Measurements from ENCODE around the gene SORBS2.
"Not testable (repeated sequence)": the region's sequence is repeated elsewhere in the genome, so short reads cannot be mapped to it uniquely, and the experiment has no call there.

SORBS2 gene

DNA sequence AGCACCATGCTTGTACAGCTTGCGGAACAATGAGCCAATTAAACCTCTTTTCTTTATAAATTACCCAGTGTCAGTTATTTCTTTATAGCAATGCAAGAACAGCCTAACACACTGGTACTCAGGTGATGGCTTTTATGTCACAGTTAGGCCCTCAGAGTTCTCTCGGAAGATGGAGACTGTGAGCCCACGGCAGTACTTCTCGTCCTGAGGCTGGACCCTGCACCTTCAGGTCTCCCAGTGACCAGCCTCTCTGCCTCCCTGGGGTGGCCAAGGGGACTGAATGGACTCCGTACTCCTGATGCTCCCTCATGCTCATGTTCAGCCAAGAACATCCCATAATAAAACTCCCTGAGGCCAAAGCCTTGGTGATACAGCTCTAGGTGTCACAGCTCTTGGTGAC lies 251.7 kb downstream of the SORBS2 start:
- ChIA-PET CTCF (interaction anchor here (0.6 kb wide), 1 partner anchor 130 kb away, joined by 3 read pairs; no protein-coding TSS in a partner anchor), POLR2A (ENCODE audit: low non-redundant PET) (no interaction called here)
- TF ChIP-seq, protein P1, sequence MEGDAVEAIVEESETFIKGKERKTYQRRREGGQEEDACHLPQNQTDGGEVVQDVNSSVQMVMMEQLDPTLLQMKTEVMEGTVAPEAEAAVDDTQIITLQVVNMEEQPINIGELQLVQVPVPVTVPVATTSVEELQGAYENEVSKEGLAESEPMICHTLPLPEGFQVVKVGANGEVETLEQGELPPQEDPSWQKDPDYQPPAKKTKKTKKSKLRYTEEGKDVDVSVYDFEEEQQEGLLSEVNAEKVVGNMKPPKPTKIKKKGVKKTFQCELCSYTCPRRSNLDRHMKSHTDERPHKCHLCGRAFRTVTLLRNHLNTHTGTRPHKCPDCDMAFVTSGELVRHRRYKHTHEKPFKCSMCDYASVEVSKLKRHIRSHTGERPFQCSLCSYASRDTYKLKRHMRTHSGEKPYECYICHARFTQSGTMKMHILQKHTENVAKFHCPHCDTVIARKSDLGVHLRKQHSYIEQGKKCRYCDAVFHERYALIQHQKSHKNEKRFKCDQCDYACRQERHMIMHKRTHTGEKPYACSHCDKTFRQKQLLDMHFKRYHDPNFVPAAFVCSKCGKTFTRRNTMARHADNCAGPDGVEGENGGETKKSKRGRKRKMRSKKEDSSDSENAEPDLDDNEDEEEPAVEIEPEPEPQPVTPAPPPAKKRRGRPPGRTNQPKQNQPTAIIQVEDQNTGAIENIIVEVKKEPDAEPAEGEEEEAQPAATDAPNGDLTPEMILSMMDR (conservative IDR thresholded peaks at IDR 0.05; ENCODE audit: low read depth) = no peak
- DNase-seq (ENCODE audit: low spot score) = no peak
- peak overlapping the region; percentile 73 for H3K27ac ChIP-seq

DNA sequence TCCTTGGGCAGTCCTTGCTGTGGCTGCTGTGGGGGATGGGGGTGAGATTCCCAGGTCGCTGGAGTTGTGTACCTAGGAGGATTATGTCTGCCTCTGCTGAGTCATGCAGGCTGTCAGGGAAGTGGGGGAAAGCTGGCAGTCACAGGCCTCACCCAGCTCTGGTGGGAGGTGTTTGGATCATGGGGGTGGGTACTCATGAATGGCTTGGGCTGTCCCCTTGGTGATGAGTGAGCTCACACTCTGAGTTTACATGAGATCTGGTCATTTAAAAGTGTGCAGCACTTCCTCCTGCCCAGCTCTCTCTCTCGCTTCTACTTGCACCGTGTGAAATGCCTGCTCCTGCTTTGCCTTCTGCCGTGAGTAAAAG lies 252.1 kb downstream of the SORBS2 start:
- peak overlapping the region; percentile 73 for H3K27ac ChIP-seq
- peak; percentile 22 for DNase-seq (ENCODE audit: low spot score)
- POLR2A ChIA-PET (ENCODE audit: low non-redundant PET) = no interaction called here
- TF ChIP-seq, protein P1 (conservative IDR thresholded peaks at IDR 0.05; ENCODE audit: low read depth) = no peak
- CTCF ChIA-PET = no interaction called here

DNA sequence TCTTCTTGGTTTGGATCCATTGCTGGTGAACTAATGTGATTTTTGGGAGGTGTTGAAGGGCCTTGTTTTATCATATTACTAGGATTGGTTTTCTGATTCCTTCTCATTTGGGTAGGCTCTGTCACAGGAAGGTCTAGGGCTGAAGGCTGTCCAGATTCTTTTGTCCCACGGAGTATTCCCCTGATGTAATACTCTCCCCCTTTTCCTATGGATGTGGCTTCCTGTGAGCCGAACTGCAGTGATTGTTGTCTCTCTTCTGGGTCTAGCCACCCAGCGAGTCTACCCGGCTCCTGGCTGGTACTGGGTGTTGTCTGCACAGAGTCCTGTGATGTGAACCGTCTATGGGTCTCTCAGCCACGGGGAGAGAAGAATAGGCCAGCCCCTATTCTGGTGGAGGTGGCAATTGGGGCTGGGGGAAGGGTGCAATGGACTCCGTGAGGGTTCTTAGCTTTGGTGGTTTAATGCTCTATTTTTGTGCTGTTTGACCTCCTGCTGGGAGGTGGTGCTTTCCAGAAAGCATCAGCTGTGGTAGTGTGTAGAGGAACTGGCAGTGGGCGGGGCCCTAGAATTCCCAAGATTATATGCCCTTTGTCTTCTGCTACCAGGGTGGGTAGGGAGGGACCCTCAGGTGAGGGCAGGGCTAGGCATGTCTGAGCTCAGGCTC lies 252.6 kb downstream of the SORBS2 start:
- DNase-seq (ENCODE audit: low spot score); POLR2A ChIA-PET (ENCODE audit: low non-redundant PET); CTCF ChIA-PET: not testable (repeated sequence)
- H3K27ac ChIP-seq = peak overlapping the region; percentile 73

DNA sequence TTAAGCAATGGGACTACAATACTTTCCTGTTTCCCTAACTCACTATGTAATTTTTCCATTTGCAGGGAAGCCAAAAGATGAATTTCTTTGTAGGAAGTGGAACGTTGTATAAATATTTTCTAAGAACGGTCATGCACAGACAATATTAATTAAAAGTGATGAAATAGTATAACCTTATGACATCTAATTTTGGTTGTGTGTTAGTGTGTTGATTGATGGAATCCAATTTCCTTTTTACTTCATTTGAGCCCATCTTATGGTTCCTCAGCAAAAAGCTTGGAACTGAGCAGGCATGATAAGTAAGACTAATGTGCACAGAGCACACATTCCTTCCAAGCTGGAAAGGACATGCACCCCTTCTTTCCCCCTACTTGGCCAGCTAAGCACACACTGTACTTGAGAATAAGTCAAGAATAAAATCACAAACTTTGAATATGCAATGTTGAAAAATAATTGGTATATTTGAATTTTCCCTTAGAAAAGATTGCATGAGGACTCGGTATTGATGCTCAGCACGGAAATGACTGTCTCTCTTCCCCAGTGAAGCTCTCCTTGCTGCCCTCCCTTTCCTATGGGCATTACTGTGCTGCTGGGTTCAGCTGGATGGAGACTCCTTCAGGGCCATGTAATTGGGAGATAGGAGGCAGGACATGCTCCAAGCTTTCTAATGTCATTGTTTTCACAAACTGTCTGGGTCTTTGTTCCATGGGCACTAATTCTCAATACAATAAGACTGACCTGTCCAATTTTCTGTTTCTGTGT lies 257.4 kb downstream of the SORBS2 start:
- ChIA-PET POLR2A (ENCODE audit: low non-redundant PET) (no interaction called here), CTCF (interaction anchor here (0.5 to 0.6 kb wide), 2 partner anchors 129 to 550 kb away, joined by 3 read pairs; partner anchors contain the start of genes FAM149A and UFSP2)
- TF ChIP-seq, protein P1 (conservative IDR thresholded peaks at IDR 0.05; ENCODE audit: low read depth) = no peak
- no peak for DNase-seq (ENCODE audit: low spot score)
- H3K27ac ChIP-seq = no peak overlapping the region

DNA sequence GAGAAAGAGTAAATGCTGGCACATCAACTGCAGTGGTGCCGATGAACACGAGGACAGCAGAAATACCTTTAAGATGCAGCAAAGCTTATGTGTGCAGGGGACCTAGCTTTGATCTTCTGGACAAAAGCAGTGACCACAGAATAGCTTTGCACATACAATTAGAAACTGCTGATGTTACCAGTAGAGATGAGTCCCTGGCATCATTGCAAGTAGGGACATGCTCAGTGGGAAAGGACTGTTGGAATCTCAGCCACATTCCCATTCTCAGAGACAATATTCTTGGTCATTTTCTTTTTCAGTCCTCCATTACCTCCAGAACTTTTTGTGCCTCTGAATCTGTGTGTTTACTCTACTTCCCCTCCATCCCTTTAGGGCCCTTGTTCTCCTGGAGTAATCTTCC lies 259.7 kb downstream of the SORBS2 start:
- CTCF ChIA-PET = interaction anchor here (0.7 to 0.9 kb wide), 2 partner anchors 21 to 348 kb away, joined by 4 to 5 read pairs; partner anchors contain the start of gene CFAP97
- TF ChIP-seq, protein P1 (conservative IDR thresholded peaks at IDR 0.05; ENCODE audit: low read depth) = no peak
- POLR2A ChIA-PET (ENCODE audit: low non-redundant PET) = no interaction called here
- DNase-seq (ENCODE audit: low spot score) = peak; percentile 41
- H3K27ac ChIP-seq = no peak overlapping the region

DNA sequence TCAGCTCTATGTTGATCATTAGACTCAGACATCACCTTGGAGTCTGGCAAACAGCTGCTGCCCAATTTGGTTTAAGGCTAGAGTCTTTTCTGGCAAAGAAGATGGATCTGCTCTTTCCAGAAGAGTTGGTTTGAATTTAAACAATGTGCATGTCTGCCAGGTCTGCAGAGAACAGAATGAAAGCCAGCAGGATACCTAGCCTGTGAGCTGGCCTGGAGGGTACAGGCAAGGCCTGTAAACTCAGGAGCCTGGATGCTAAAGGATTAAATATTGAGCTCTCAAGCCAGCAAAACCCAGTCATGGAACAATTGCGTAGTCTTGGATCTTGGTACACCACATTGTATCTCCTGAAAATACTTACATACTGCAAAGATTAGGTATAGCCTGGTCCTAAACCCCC lies 261.1 kb downstream of the SORBS2 start:
- no peak for DNase-seq (ENCODE audit: low spot score)
- TF ChIP-seq, protein P1 (conservative IDR thresholded peaks at IDR 0.05; ENCODE audit: low read depth) = no peak
- ChIA-PET CTCF (interaction anchor here (0.8 to 1.0 kb wide), 2 partner anchors 47 to 487 kb away, joined by 3 read pairs; no protein-coding TSS in a partner anchor), POLR2A (ENCODE audit: low non-redundant PET) (no interaction called here)
- no peak overlapping the region for H3K27ac ChIP-seq

DNA sequence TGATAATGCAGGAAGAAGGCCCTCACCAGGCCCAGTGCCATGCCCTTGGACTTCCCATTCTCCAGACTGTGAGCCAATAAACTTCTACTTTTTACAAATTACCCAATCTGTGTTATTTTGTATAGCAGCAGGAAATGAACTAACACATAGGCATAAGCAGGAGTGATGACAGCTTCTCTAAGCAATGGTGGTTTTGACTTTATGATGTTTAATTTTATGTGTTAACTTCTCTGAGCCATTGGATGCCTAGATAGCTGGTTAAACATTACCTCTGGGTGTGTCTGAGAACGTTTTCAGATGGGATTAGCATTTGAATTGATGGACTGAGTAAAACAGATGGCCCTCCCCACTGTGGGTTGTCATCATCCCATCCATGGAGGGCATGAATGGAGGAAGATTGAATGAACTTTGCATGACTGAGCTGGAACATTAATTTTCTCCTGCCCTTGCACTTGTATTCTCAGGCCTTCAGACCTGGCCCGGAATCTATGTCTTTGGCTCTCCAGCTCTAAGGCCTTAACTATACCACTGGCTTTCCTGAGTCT lies 262.8 kb downstream of the SORBS2 start:
- ChIA-PET POLR2A (ENCODE audit: low non-redundant PET) (no interaction called here), CTCF (no interaction called here)
- TF ChIP-seq, protein P1 (conservative IDR thresholded peaks at IDR 0.05; ENCODE audit: low read depth) = no peak
- H3K27ac ChIP-seq = no peak overlapping the region
- no peak for DNase-seq (ENCODE audit: low spot score)
